Mammary epithelial cell (primary cell): Measurements from ENCODE around the gene CRACDL.

Source experiments
- EZH2 ChIP-seq: IDR thresholded peaks from 2 replicates; pipeline ENCODE4 v1.6.1; 2012; ENCODE audit warnings: low read length, inconsistent platforms, borderline replicate concordance
- TF ChIP-seq, protein P1 (sequence below), 2 donors: IDR thresholded peaks in 1 of 2; conservative IDR thresholded peaks in 1 of 2; 2 replicates each; pipeline ENCODE4 v1.5.1; 2011 to 2012; ENCODE audit warnings: inconsistent platforms in 2 of 2, low read length in 2 of 2, mild to moderate bottlenecking in 2 of 2, control low read depth in 1 of 2, low read depth in 1 of 2; ENCODE audit not compliant: insufficient read depth in 1 of 2; ENCODE audit errors: extremely low read depth in 1 of 2

DNA sequence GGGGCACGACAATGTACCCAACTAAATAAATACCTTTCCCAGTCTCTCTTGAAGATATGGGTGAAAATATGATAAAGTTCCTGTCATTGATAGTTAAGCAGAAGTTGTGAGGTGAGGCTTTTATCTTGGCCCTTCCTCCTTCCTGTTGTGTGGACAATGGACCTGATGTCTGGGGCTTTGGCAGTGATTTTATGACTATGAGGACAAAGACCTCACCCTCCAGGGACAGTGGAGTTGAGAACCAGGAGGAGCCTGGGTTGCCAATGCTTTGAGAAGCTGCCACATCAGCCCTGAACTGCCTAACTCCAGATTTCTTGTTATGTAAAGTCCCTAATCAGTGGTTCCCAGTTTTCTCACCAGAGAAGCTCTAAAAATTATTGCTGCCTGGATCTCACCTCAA is 184.3 kb downstream of the CRACDL start:
- TF ChIP-seq, protein P1, sequence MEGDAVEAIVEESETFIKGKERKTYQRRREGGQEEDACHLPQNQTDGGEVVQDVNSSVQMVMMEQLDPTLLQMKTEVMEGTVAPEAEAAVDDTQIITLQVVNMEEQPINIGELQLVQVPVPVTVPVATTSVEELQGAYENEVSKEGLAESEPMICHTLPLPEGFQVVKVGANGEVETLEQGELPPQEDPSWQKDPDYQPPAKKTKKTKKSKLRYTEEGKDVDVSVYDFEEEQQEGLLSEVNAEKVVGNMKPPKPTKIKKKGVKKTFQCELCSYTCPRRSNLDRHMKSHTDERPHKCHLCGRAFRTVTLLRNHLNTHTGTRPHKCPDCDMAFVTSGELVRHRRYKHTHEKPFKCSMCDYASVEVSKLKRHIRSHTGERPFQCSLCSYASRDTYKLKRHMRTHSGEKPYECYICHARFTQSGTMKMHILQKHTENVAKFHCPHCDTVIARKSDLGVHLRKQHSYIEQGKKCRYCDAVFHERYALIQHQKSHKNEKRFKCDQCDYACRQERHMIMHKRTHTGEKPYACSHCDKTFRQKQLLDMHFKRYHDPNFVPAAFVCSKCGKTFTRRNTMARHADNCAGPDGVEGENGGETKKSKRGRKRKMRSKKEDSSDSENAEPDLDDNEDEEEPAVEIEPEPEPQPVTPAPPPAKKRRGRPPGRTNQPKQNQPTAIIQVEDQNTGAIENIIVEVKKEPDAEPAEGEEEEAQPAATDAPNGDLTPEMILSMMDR (conservative IDR thresholded peaks at IDR 0.05 in 1 of 2, IDR thresholded peaks at IDR 0.05 in 1 of 2; ENCODE audit: extremely low read depth in 1 of 2, insufficient read depth in 1 of 2, low read depth in 1 of 2, low read length in 2 of 2) = no peak
- TF ChIP-seq EZH2 = no peak
